K562 (cell line): Measurements from ENCODE around the gene WIF1.

Source experiments
- BRD4 ChIP-seq: fragments of 200-600 bp; sonication (generic); IDR thresholded peaks from 2 replicates; pipeline ENCODE4 v1.6.1; 2017; ENCODE audit warnings: inconsistent platforms
- TF ChIP-seq, protein P1 (sequence below), 2 experiments: fragments of 450-650 bp in 1 of 2; sonication (generic) in 1 of 2; formaldehyde crosslinking; conservative IDR thresholded peaks; 2 replicates each; pipeline versions ENCODE4 v1.4.0 to v1.8.1; 2020 to 2022; ENCODE audit warnings: mild to moderate bottlenecking in 1 of 2, missing genetic modification reagents in 1 of 2
- TF ChIP-seq, protein P2 (sequence below): IDR thresholded peaks from 2 replicates; pipeline ENCODE4 v1.6.1; 2016; ENCODE audit warnings: missing genetic modification characterization, missing compliant biosample characterization
- TF ChIP-seq, protein P3 (sequence below), 2 experiments: fragments of 450-650 bp; formaldehyde crosslinking in 1 of 2; IDR thresholded peaks; 2 replicates each; pipeline versions ENCODE4 v1.4.0 to v1.6.1; 2014 to 2020; ENCODE audit warnings: mild to moderate bottlenecking in 2 of 2, borderline replicate concordance in 1 of 2, low read depth in 1 of 2
- TF ChIP-seq, protein P4 (sequence below), 3 experiments: fragments of 200-800 bp in 1 of 3; sonication (Bioruptor generic) in 1 of 3; sonication (generic) in 1 of 3; formaldehyde crosslinking in 1 of 3; IDR thresholded peaks; 2 replicates each; pipeline versions ENCODE4 v1.6.1 to v1.8.0; 2016 to 2022; ENCODE audit warnings: mild to moderate bottlenecking in 2 of 3, missing compliant biosample characterization in 2 of 3, missing genetic modification characterization in 2 of 3, missing genetic modification reagents in 1 of 3

DNA sequence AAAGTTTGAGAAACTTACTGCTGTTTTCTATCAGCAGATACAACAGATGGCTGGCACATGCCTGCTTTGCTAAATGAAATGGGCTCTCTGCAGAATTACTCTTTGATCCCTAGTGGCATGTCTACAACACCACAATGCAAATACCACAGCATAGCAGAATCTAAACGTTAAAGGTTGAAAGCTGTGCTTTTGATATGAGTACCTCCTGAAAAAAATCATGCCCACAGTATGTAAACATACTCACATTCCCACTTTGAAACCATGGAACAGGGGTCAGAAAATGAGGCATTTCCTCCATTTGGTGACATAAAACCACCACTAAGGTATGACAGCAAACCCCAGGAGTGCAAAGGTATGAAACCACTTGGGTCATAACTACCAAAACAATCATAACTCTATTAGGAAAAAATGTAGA lies 7.5 kb downstream of the WIF1 start:
- TF ChIP-seq, protein P1, sequence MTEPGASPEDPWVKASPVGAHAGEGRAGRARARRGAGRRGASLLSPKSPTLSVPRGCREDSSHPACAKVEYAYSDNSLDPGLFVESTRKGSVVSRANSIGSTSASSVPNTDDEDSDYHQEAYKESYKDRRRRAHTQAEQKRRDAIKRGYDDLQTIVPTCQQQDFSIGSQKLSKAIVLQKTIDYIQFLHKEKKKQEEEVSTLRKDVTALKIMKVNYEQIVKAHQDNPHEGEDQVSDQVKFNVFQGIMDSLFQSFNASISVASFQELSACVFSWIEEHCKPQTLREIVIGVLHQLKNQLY (CRISPR knock-in tag; conservative IDR thresholded peaks at IDR 0.05): no peak
- TF ChIP-seq, protein P2, sequence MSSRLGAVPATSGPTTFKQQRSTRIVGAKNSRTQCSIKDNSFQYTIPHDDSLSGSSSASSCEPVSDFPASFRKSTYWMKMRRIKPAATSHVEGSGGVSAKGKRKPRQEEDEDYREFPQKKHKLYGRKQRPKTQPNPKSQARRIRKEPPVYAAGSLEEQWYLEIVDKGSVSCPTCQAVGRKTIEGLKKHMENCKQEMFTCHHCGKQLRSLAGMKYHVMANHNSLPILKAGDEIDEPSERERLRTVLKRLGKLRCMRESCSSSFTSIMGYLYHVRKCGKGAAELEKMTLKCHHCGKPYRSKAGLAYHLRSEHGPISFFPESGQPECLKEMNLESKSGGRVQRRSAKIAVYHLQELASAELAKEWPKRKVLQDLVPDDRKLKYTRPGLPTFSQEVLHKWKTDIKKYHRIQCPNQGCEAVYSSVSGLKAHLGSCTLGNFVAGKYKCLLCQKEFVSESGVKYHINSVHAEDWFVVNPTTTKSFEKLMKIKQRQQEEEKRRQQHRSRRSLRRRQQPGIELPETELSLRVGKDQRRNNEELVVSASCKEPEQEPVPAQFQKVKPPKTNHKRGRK: no peak
- TF ChIP-seq, protein P3, sequence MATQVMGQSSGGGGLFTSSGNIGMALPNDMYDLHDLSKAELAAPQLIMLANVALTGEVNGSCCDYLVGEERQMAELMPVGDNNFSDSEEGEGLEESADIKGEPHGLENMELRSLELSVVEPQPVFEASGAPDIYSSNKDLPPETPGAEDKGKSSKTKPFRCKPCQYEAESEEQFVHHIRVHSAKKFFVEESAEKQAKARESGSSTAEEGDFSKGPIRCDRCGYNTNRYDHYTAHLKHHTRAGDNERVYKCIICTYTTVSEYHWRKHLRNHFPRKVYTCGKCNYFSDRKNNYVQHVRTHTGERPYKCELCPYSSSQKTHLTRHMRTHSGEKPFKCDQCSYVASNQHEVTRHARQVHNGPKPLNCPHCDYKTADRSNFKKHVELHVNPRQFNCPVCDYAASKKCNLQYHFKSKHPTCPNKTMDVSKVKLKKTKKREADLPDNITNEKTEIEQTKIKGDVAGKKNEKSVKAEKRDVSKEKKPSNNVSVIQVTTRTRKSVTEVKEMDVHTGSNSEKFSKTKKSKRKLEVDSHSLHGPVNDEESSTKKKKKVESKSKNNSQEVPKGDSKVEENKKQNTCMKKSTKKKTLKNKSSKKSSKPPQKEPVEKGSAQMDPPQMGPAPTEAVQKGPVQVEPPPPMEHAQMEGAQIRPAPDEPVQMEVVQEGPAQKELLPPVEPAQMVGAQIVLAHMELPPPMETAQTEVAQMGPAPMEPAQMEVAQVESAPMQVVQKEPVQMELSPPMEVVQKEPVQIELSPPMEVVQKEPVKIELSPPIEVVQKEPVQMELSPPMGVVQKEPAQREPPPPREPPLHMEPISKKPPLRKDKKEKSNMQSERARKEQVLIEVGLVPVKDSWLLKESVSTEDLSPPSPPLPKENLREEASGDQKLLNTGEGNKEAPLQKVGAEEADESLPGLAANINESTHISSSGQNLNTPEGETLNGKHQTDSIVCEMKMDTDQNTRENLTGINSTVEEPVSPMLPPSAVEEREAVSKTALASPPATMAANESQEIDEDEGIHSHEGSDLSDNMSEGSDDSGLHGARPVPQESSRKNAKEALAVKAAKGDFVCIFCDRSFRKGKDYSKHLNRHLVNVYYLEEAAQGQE (IDR thresholded peaks at IDR 0.05; ENCODE audit: borderline replicate concordance): no peak
- TF ChIP-seq, protein P3 (CRISPR knock-in tag; IDR thresholded peaks at IDR 0.05; ENCODE audit: low read depth): no peak
- TF ChIP-seq, protein P4, sequence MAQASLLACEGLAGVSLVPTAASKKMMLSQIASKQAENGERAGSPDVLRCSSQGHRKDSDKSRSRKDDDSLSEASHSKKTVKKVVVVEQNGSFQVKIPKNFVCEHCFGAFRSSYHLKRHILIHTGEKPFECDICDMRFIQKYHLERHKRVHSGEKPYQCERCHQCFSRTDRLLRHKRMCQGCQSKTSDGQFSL (CRISPR knock-in tag; IDR thresholded peaks at IDR 0.05): no peak
- TF ChIP-seq, protein P4 (tag; IDR thresholded peaks at IDR 0.05): no peak
- TF ChIP-seq BRD4: no peak
